H1 (cell line): ENCODE data around the gene BGN. TPM values are rescaled to one million over a fixed set of nuclear protein-coding genes. Genes with fewer than 3 reads are reported as not detected.

ENCODE experiments used
- CTCF ChIA-PET: fragments of 300-600 bp; sonication (Branson Sonifier 250); formaldehyde crosslinking; loops from one replicate; lab custom pipeline; 2021; ENCODE audit not compliant: partially characterized antibody; lab: Charles Lee
- POLR2A ChIA-PET: fragments of 300-600 bp; sonication (Branson Sonifier 250); formaldehyde crosslinking; loops from one replicate; lab custom pipeline; 2021; ENCODE audit warnings: inconsistent platforms; ENCODE audit not compliant: partially characterized antibody; lab: Charles Lee
- DNase-seq, 2 experiments: peaks; one replicate each; pipeline versions ENCODE4 v3.0.0 to v3.0.0-alpha.2; 2010 to 2022; ENCODE audit warnings: low spot score in 2 of 2, low read depth in 1 of 2, mixed read lengths in 1 of 2
- FAIRE-seq: peaks from 2 replicates; lab custom pipeline; 2011; peaks lifted over from hg19 to GRCh38; lab: Jason Lieb, UNC
- H2AFZ ChIP-seq: 2 replicates; pipeline ENCODE4 v1.8.1; 2012; ENCODE audit warnings: low read length, inconsistent platforms
- H2AK5ac ChIP-seq: 2 replicates; pipeline ENCODE4 v1.6.1; 2013; ENCODE audit warnings: low read depth, low read length
- H2BK120ac ChIP-seq: replicated peaks from 2 replicates; pipeline ENCODE3; 2013; ENCODE audit warnings: low read depth, low read length, inconsistent platforms
- H2BK12ac ChIP-seq: 2 replicates; pipeline ENCODE4 v1.6.1; 2013; ENCODE audit warnings: low read depth, low read length
- H2BK15ac ChIP-seq: 2 replicates; pipeline ENCODE4 v1.6.1; 2013; ENCODE audit warnings: low read length
- H2BK20ac ChIP-seq: 2 replicates; pipeline ENCODE4 v1.6.1; 2013; ENCODE audit warnings: low read length
- H2BK5ac ChIP-seq: 2 replicates; pipeline ENCODE4 v1.6.1; 2013; ENCODE audit warnings: low read depth, low read length
- H3K14ac ChIP-seq: 2 replicates; pipeline ENCODE4 v1.6.1; 2013; ENCODE audit warnings: inconsistent platforms; ENCODE audit not compliant: insufficient read length
- H3K18ac ChIP-seq: 2 replicates; pipeline ENCODE4 v1.6.1; 2013; ENCODE audit warnings: low read length; ENCODE audit errors: extremely low read depth
- H3K23ac ChIP-seq: 2 replicates; pipeline ENCODE4 v1.6.1; 2013; ENCODE audit warnings: inconsistent platforms; ENCODE audit not compliant: insufficient read length
- H3K23me2 ChIP-seq: 2 replicates; pipeline ENCODE4 v1.6.1; 2013; ENCODE audit warnings: low read depth, low read length
- H3K27ac ChIP-seq: 2 replicates; pipeline ENCODE4 v1.6.1; 2011; ENCODE audit warnings: low read depth, low read length, inconsistent platforms
- H3K27me3 ChIP-seq, 4 experiments: replicated peaks in 1 of 4; 1 replicate in 1 of 4; 2 replicates in 3 of 4; pipeline versions ENCODE4 v1.6.1 to v1.8.1; 2011 to 2013; ENCODE audit warnings: low read length in 3 of 4, mild to moderate bottlenecking in 3 of 4, inconsistent platforms in 2 of 4, mixed read lengths in 2 of 4, moderate library complexity in 1 of 4; ENCODE audit not compliant: control insufficient read depth in 3 of 4, insufficient read depth in 3 of 4; ENCODE audit errors: extremely low read depth in 1 of 4
- H3K36me3 ChIP-seq, 4 experiments: 2 replicates each; pipeline versions ENCODE4 v1.6.1 to v1.8.1; 2011 to 2013; ENCODE audit warnings: mild to moderate bottlenecking in 4 of 4, low read length in 3 of 4, moderate library complexity in 2 of 4, control low read depth in 1 of 4, inconsistent platforms in 1 of 4; ENCODE audit not compliant: insufficient read depth in 4 of 4, control insufficient read depth in 2 of 4
- H3K4ac ChIP-seq: replicated peaks from 2 replicates; pipeline ENCODE3; 2013; ENCODE audit warnings: low read length, low read depth, mixed read lengths, inconsistent platforms; ENCODE audit not compliant: insufficient read length
- H3K4me1 ChIP-seq, 4 experiments: replicated peaks in 1 of 4; 1 replicate in 1 of 4; 2 replicates in 3 of 4; pipeline versions ENCODE4 v1.6.1 to v1.8.1; 2011 to 2013; ENCODE audit warnings: low read length in 3 of 4, inconsistent platforms in 2 of 4, mixed read lengths in 1 of 4; ENCODE audit not compliant: insufficient read depth in 4 of 4, control insufficient read depth in 3 of 4
- H3K4me2 ChIP-seq, 2 experiments: 2 replicates each; pipeline versions ENCODE4 v1.6.1 to v1.8.1; 2011 to 2013; ENCODE audit warnings: low read depth in 2 of 2, low read length in 2 of 2, control low read depth in 1 of 2, inconsistent platforms in 1 of 2, mild to moderate bottlenecking in 1 of 2; ENCODE audit not compliant: insufficient read depth in 1 of 2
- H3K4me3 ChIP-seq, 4 experiments: fragments of 200-600, 300-600 bp in 1 of 4; sonication (generic), shearing (Covaris generic), sonication (Bioruptor Twin) in 1 of 4; 2 replicates each; pipeline versions ENCODE4 v1.5.1 to v1.8.1; 2011 to 2016; ENCODE audit warnings: low read length in 4 of 4, low read depth in 3 of 4, control low read depth in 2 of 4, inconsistent platforms in 2 of 4, mild to moderate bottlenecking in 2 of 4, mixed read lengths in 1 of 4, moderate library complexity in 1 of 4; ENCODE audit not compliant: insufficient read depth in 2 of 4; ENCODE audit errors: extremely low read depth in 1 of 4
- H3K56ac ChIP-seq: replicated peaks from 2 replicates; pipeline ENCODE3; 2013; ENCODE audit warnings: low read depth, mild to moderate bottlenecking, mixed read lengths, low read length, inconsistent platforms; ENCODE audit not compliant: insufficient read length
- H3K79me1 ChIP-seq: 2 replicates; pipeline ENCODE4 v1.6.1; 2013; ENCODE audit warnings: low read depth, low read length, control low read depth
- H3K79me2 ChIP-seq, 2 experiments: 2 replicates each; pipeline versions ENCODE4 v1.6.1 to v1.8.1; 2012 to 2013; ENCODE audit warnings: low read length in 2 of 2, mild to moderate bottlenecking in 2 of 2, inconsistent platforms in 1 of 2; ENCODE audit not compliant: insufficient read depth in 2 of 2, control insufficient read depth in 1 of 2
- H3K9ac ChIP-seq, 4 experiments: replicated peaks in 1 of 4; 1 replicate in 1 of 4; 2 replicates in 3 of 4; pipeline versions ENCODE4 v1.6.1 to v1.8.1; 2011 to 2013; ENCODE audit warnings: low read depth in 3 of 4, low read length in 3 of 4, control low read depth in 2 of 4, mild to moderate bottlenecking in 2 of 4, moderate library complexity in 2 of 4, inconsistent platforms in 1 of 4; ENCODE audit errors: extremely low read depth in 1 of 4
- H3K9me3 ChIP-seq, 2 experiments: 2 replicates each; pipeline versions ENCODE4 v1.6.1 to v1.8.1; 2012 to 2013; ENCODE audit warnings: mild to moderate bottlenecking in 2 of 2, moderate library complexity in 2 of 2, control low read depth in 1 of 2, inconsistent platforms in 1 of 2, low read depth in 1 of 2, low read length in 1 of 2, mixed read lengths in 1 of 2; ENCODE audit not compliant: insufficient read depth in 2 of 2
- H4K20me1 ChIP-seq, 2 experiments: replicated peaks in 1 of 2; 2 replicates each; pipeline versions ENCODE3 to v1.8.1; 2011 to 2013; ENCODE audit warnings: inconsistent platforms in 2 of 2, low read length in 2 of 2, mild to moderate bottlenecking in 1 of 2; ENCODE audit not compliant: insufficient read depth in 2 of 2, control insufficient read depth in 1 of 2
- H4K5ac ChIP-seq: 2 replicates; pipeline ENCODE4 v1.6.1; 2013; ENCODE audit warnings: low read length, low read depth, mixed read lengths, inconsistent platforms; ENCODE audit not compliant: insufficient read length
- H4K8ac ChIP-seq: 2 replicates; pipeline ENCODE4 v1.8.0; 2013; ENCODE audit warnings: mild to moderate bottlenecking, moderate library complexity, low read length, inconsistent platforms; ENCODE audit not compliant: insufficient read depth; ENCODE audit errors: extremely low read depth
- H4K91ac ChIP-seq: replicated peaks from 2 replicates; pipeline ENCODE3; 2013; ENCODE audit warnings: low read length, mixed read lengths, inconsistent platforms; ENCODE audit not compliant: insufficient read length
- CBX5 ChIP-seq: fragments of 300-800, 300-1000 bp; sonication (generic); IDR thresholded peaks from 2 replicates; pipeline ENCODE4 v1.7.1; 2016; ENCODE audit warnings: antibody characterized with exemption, low read length, low read depth
- HDAC2 ChIP-seq, 2 experiments: fragments of 300-600 bp in 1 of 2; sonication (generic) in 1 of 2; IDR thresholded peaks; 2 replicates each; pipeline ENCODE4 v1.6.1; 2011 to 2012; ENCODE audit warnings: low read depth in 2 of 2, low read length in 2 of 2, mild to moderate bottlenecking in 2 of 2, moderate library complexity in 2 of 2, borderline replicate concordance in 1 of 2, inconsistent platforms in 1 of 2
- JUND ChIP-seq: IDR thresholded peaks from 2 replicates; pipeline ENCODE4 v1.6.1; 2011; ENCODE audit warnings: mild to moderate bottlenecking, improper control_type of control experiment, low read length
- PHF8 ChIP-seq: fragments of 200-600 bp; sonication (generic); conservative IDR thresholded peaks from 2 replicates; pipeline ENCODE4 v1.7.1; 2012; ENCODE audit warnings: low read depth, mild to moderate bottlenecking, inconsistent platforms, low read length, moderate library complexity
- TCF12 ChIP-seq: IDR thresholded peaks from 2 replicates; pipeline ENCODE4 v1.6.1; 2011; ENCODE audit warnings: low read depth, mild to moderate bottlenecking, low read length
- WGBS, 2 experiments: shearing (Covaris generic) in 1 of 2; methylation state at CpG; one replicate each; pipeline versions ENCODE4 v1.1.6 to v1.1.7; 2013 to 2015; ENCODE audit warnings: low lambda C conversion rate in 2 of 2, mixed read lengths in 2 of 2, inconsistent platforms in 1 of 2, low coverage in 1 of 2, missing lambda C conversion rate in 1 of 2; ENCODE audit not compliant: insufficient replicate concordance in 2 of 2, insufficient coverage in 1 of 2, insufficient read length in 1 of 2; ENCODE audit errors: extremely low coverage in 1 of 2, missing lambda C conversion rate in 1 of 2; 5-methylcytosine and 5-hydroxymethylcytosine counted together
- polyA plus RNA-seq, 7 experiments: library from polyadenylated mRNA; depleted of rRNA in 3 of 7; stranded (reverse) in 5 of 7; unstranded in 2 of 7; fragments of >200 nt in 5 of 7; fragments of 200-250 nt in 2 of 7; gene quantifications; 1 replicate in 5 of 7; 2 replicates in 1 of 7; 4 replicates in 1 of 7; pipeline versions ENCODE4 v1.2.1 to v1.2.3, GENCODE V29; 2011 to 2013; ENCODE audit warnings: missing spikeins in 2 of 7, mixed read lengths in 2 of 7
- total RNA-seq: library from RNA; stranded (reverse); fragmentation: NEBNext Ultra II Directional; extraction: Animal tissue kit (Norgen Biotek cat#: 25700); gene quantifications from 2 replicates; pipeline ENCODE4 v1.2.1, GENCODE V29; 2021
- TF ChIP-seq, protein P1 (sequence below): IDR thresholded peaks from 2 replicates; pipeline ENCODE4 v1.6.1; 2012; ENCODE audit warnings: inconsistent platforms
- TF ChIP-seq, protein P2 (sequence below): IDR thresholded peaks from 2 replicates; pipeline ENCODE4 v1.6.1; 2012; ENCODE audit warnings: inconsistent platforms
- TF ChIP-seq, protein P3 (sequence below): IDR thresholded peaks from 2 replicates; pipeline ENCODE4 v1.6.1; 2011; ENCODE audit warnings: low read length, improper control_type of control experiment

BGN gene
- total and polyA plus RNA-seq, 2 of the 8 experiments (the other 6 are each of a cell fraction or from before 2014, with no cell fraction given), result 1.8 to 2.4 TPM

DNA sequence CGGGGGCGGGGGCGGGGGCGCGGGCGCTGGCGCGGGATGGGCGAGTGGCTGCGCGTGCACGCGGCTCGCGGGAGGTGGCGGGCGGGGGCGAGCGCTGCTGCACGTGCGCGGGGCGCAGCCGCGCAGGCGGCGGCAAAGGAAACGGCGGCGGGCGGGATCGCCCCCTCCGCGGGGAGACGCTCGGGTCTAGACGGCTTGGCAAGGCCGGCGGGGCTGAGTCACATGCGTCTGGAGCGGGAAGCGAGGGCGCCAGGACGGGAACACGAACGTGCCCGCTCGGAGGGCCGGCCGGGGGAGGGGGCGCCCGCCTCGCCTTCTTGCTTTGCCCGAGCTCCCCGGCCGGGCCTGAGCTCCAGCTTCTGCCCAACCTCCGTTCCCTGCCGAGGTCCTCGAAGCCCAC, 20.1 kb upstream of the BGN start:
- H2BK5ac ChIP-seq, result no peak overlapping the region
- H3K27ac ChIP-seq, result no peak overlapping the region
- H3K4me2 ChIP-seq, result peak overlapping the region; percentile 42 to 49; a peak in 2 of 4 replicates
- ChIA-PET POLR2A (interaction anchor here (0.9 kb wide), 2 partner anchors 15 to 210 kb away, joined by 3 read pairs; no protein-coding TSS in a partner anchor), CTCF (interaction anchor here (1.2 kb wide), 1 partner anchor 20 kb away, joined by 3 read pairs; the partner anchor contains the start of gene BGN)
- peaks cover 0 to 2% of the 10 kb centered on the region in 2 experiments; a peak in 1 of 4 replicates for H3K79me2 ChIP-seq
- no peak for FAIRE-seq
- peak overlapping the region in 1 of 4 experiments; percentile 40; a peak in 3 of 8 replicates for H3K4me3 ChIP-seq
- H3K18ac ChIP-seq, result no peak overlapping the region
- no peaks in the 10 kb centered on the region for H3K36me3 ChIP-seq
- H2BK20ac ChIP-seq, result no peak overlapping the region
- H2BK120ac ChIP-seq, result no peak overlapping the region
- peaks cover 0 to 1% of the 10 kb centered on the region in 2 experiments for H4K20me1 ChIP-seq
- TF ChIP-seq PHF8 (0 out of 2 replicates have a peak, but pooled peaks have one; percentile 26), CBX5 (no peak), HDAC2 (IDR thresholded peaks at IDR 0.05; ENCODE audit: borderline replicate concordance in 1 of 2, low read depth in 2 of 2, low read length in 2 of 2) (no peak), TCF12 (no peak), JUND (no peak)
- TF ChIP-seq, protein P1, sequence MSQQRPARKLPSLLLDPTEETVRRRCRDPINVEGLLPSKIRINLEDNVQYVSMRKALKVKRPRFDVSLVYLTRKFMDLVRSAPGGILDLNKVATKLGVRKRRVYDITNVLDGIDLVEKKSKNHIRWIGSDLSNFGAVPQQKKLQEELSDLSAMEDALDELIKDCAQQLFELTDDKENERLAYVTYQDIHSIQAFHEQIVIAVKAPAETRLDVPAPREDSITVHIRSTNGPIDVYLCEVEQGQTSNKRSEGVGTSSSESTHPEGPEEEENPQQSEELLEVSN, result peak; percentile 92
- TF ChIP-seq, protein P2, sequence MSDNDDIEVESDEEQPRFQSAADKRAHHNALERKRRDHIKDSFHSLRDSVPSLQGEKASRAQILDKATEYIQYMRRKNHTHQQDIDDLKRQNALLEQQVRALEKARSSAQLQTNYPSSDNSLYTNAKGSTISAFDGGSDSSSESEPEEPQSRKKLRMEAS, result peak; percentile 88
- TF ChIP-seq, protein P3, sequence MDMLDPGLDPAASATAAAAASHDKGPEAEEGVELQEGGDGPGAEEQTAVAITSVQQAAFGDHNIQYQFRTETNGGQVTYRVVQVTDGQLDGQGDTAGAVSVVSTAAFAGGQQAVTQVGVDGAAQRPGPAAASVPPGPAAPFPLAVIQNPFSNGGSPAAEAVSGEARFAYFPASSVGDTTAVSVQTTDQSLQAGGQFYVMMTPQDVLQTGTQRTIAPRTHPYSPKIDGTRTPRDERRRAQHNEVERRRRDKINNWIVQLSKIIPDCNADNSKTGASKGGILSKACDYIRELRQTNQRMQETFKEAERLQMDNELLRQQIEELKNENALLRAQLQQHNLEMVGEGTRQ, result no peak
- no peaks in the 10 kb centered on the region for H3K9me3 ChIP-seq
- no peak overlapping the region for H3K14ac ChIP-seq
- H2AK5ac ChIP-seq, result no peak overlapping the region
- 0% methylated on average over 3 of the region's 59 CpGs; no CpG with 5 or more reads in 1 of the 2 experiments for WGBS, 2 experiments
- no peak overlapping the region for H3K4ac ChIP-seq
- no peak overlapping the region for H4K5ac ChIP-seq
- H3K9ac ChIP-seq, result no peak overlapping the region
- H3K23me2 ChIP-seq, result peaks cover 2% of the 10 kb centered on the region; the same call in 1 of the 2 replicates
- H3K27me3 ChIP-seq, result peaks cover 5 to 24% (median 18%) of the 10 kb centered on the region in 4 experiments; a peak in 6 of 7 replicates
- peaks cover 0 to 18% (median 5%) of the 10 kb centered on the region in 4 experiments; a peak in 3 of 7 replicates for H3K4me1 ChIP-seq
- H2BK15ac ChIP-seq, result no peak overlapping the region
- no peak overlapping the region for H2AFZ ChIP-seq
- H2BK12ac ChIP-seq, result no peak overlapping the region
- H3K23ac ChIP-seq, result no peak overlapping the region
- H3K56ac ChIP-seq, result no peak overlapping the region
- no peak overlapping the region for H4K91ac ChIP-seq
- DNase-seq, result no peak
- H4K8ac ChIP-seq, result no peak overlapping the region; the same call in 1 of the 2 replicates
- H3K79me1 ChIP-seq, result no peaks in the 10 kb centered on the region
